DOHH2 (cell line): ENCODE results near the gene LRPAP1.

Experiments used
- H3F3A ChIP-seq: fragments of 200-600 bp; sonication (generic), shearing (Covaris generic); 2 replicates; pipeline ENCODE4 v1.6.0; 2016; ENCODE audit warnings: antibody characterized with exemption, mild to moderate bottlenecking; ENCODE audit not compliant: control insufficient read depth, insufficient read depth
- H3K27ac ChIP-seq: fragments of 200-600 bp; sonication (generic); 2 replicates; pipeline ENCODE4 v1.5.1; 2014; ENCODE audit warnings: low read depth, mild to moderate bottlenecking, low read length, moderate library complexity
- H3K27me3 ChIP-seq: fragments of 200-600 bp; sonication (generic); 2 replicates; pipeline ENCODE4 v1.6.1; 2014; ENCODE audit warnings: mild to moderate bottlenecking, low read length, mixed read lengths; ENCODE audit not compliant: control insufficient read depth
- H3K36me3 ChIP-seq: fragments of 200-600 bp; sonication (generic); 2 replicates; pipeline ENCODE4 v1.6.1; 2014; ENCODE audit warnings: mild to moderate bottlenecking, low read length, moderate library complexity, mixed read lengths; ENCODE audit not compliant: control insufficient read depth
- H3K4me1 ChIP-seq: fragments of 200-600 bp; sonication (generic); 2 replicates; pipeline ENCODE4 v1.6.1; 2014; ENCODE audit warnings: mild to moderate bottlenecking, low read length, mixed read lengths; ENCODE audit not compliant: control insufficient read depth
- H3K4me2 ChIP-seq: fragments of 200-600 bp; sonication (generic); 2 replicates; pipeline ENCODE4 v1.6.0; 2014; ENCODE audit warnings: mild to moderate bottlenecking, low read length, moderate library complexity
- H3K4me3 ChIP-seq: fragments of 200-600 bp; sonication (generic); 2 replicates; pipeline ENCODE4 v1.5.1; 2014; ENCODE audit warnings: mild to moderate bottlenecking, low read length, mixed read lengths
- H3K79me2 ChIP-seq: fragments of 200-600 bp; sonication (generic); 2 replicates; pipeline ENCODE4 v1.6.1; 2014; ENCODE audit warnings: mild to moderate bottlenecking, low read length, mixed read lengths; ENCODE audit not compliant: control insufficient read depth
- H3K9me2 ChIP-seq: fragments of 200-600 bp; sonication (generic); replicated peaks from 2 replicates; pipeline ENCODE4 v1.6.1; 2014; ENCODE audit warnings: mild to moderate bottlenecking, low read length, mixed read lengths; ENCODE audit not compliant: control insufficient read depth
- H3K9me3 ChIP-seq: fragments of 200-600 bp; sonication (generic); 2 replicates; pipeline ENCODE4 v1.6.1; 2014; ENCODE audit warnings: antibody characterized with exemption, low read length, mixed read lengths; ENCODE audit not compliant: control insufficient read depth, insufficient read depth
- H4K20me1 ChIP-seq: fragments of 200-600 bp; sonication (generic); 2 replicates; pipeline ENCODE4 v1.6.0; 2014; ENCODE audit warnings: low read depth, mild to moderate bottlenecking, antibody characterized with exemption, low read length, moderate library complexity; ENCODE audit not compliant: control insufficient read depth, insufficient read depth
- EZH2phosphoT487 ChIP-seq: fragments of 200-600 bp; sonication (generic); IDR thresholded peaks from 2 replicates; pipeline ENCODE4 v1.6.1; 2017; ENCODE audit warnings: borderline replicate concordance, mild to moderate bottlenecking, antibody characterized with exemption, low read length, moderate library complexity, mixed read lengths
- TF ChIP-seq, protein P1 (sequence below): fragments of 200-600 bp; sonication (generic); IDR thresholded peaks from one replicate; pipeline ENCODE4 v1.5.1; 2014; ENCODE audit warnings: antibody characterized with exemption, mild to moderate bottlenecking, low read depth, low read length; ENCODE audit not compliant: poor library complexity, severe bottlenecking

Gene LRPAP1

GRCh38 chr4:3500634-3501101, 31.6 kb downstream of the LRPAP1 start:
- Histone ChIP-seq H3K4me3 (no peak overlapping the region), H3K36me3 (no peaks in the 10 kb centered on the region; the same call in 1 of the 2 replicates), H3K4me1 (no peaks in the 10 kb centered on the region), H3K9me2 (no peaks in the 10 kb centered on the region), H3K27ac (no peak overlapping the region), H3K9me3 (no peaks in the 10 kb centered on the region), H3K27me3 (no peaks in the 10 kb centered on the region), H3K79me2 (no peaks in the 10 kb centered on the region), H4K20me1 (no peaks in the 10 kb centered on the region; the same call in 1 of the 2 replicates), H3K4me2 (no peak overlapping the region), H3F3A (no peaks in the 10 kb centered on the region)
- TF ChIP-seq, protein P1, sequence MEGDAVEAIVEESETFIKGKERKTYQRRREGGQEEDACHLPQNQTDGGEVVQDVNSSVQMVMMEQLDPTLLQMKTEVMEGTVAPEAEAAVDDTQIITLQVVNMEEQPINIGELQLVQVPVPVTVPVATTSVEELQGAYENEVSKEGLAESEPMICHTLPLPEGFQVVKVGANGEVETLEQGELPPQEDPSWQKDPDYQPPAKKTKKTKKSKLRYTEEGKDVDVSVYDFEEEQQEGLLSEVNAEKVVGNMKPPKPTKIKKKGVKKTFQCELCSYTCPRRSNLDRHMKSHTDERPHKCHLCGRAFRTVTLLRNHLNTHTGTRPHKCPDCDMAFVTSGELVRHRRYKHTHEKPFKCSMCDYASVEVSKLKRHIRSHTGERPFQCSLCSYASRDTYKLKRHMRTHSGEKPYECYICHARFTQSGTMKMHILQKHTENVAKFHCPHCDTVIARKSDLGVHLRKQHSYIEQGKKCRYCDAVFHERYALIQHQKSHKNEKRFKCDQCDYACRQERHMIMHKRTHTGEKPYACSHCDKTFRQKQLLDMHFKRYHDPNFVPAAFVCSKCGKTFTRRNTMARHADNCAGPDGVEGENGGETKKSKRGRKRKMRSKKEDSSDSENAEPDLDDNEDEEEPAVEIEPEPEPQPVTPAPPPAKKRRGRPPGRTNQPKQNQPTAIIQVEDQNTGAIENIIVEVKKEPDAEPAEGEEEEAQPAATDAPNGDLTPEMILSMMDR = no peak
- TF ChIP-seq EZH2phosphoT487 = no peak

DNA sequence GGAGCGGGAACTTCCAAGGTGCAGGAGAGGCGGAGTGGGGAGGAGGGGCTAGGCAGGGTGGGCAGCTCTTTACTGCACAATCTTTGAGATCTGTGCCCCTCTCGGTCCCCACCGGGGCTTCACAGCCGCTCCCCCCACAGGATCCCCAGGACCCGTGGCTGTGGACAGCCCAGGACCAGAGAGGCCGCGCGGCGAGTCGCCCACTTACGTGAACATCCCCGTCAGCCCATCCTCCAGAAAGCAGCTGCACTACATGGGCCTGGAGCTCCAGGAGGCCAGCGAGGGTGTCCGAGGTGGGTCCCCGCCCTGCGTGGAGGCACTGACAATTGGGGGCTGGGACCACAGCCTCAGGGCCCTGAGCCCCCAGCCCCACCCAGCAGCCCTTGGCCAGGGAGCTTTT, 32.1 kb downstream of the LRPAP1 start:
- Histone ChIP-seq H3F3A (no peaks in the 10 kb centered on the region), H3K4me1 (no peaks in the 10 kb centered on the region), H3K79me2 (no peaks in the 10 kb centered on the region), H4K20me1 (no peaks in the 10 kb centered on the region; the same call in 1 of the 2 replicates), H3K36me3 (no peaks in the 10 kb centered on the region; the same call in 1 of the 2 replicates), H3K27me3 (no peaks in the 10 kb centered on the region), H3K9me2 (no peaks in the 10 kb centered on the region), H3K27ac (no peak overlapping the region), H3K9me3 (no peaks in the 10 kb centered on the region), H3K4me2 (no peak overlapping the region), H3K4me3 (no peak overlapping the region)
- TF ChIP-seq EZH2phosphoT487 = no peak
- TF ChIP-seq, protein P1 = no peak

GRCh38 chr4:3499710-3500109, 32.5 kb downstream of the LRPAP1 start:
- Histone ChIP-seq H3K4me1 (no peaks in the 10 kb centered on the region), H3K79me2 (no peaks in the 10 kb centered on the region), H3K27ac (no peak overlapping the region), H3K9me3 (no peaks in the 10 kb centered on the region), H3F3A (no peaks in the 10 kb centered on the region), H3K4me3 (no peak overlapping the region), H3K36me3 (no peaks in the 10 kb centered on the region; the same call in 1 of the 2 replicates), H3K4me2 (no peak overlapping the region), H4K20me1 (no peaks in the 10 kb centered on the region; the same call in 1 of the 2 replicates), H3K9me2 (no peaks in the 10 kb centered on the region), H3K27me3 (no peaks in the 10 kb centered on the region)
- TF ChIP-seq, protein P1 = no peak
- no peak for TF ChIP-seq EZH2phosphoT487
